Activated T-cell treated with anti-CD3 and anti-CD28 coated beads, Interleukin-2, amount 50 U/mL, for 24 hours (primary cell): ENCODE measurements around the gene NRIP2.

ENCODE experiments used
- DNase-seq: peaks from one replicate; pipeline ENCODE4 v3.0.0-alpha.2; 2020
- H3K27ac Mint-ChIP-seq: 2 replicates; pipeline ENCODE4 v1.8.0; 2020; ENCODE audit warnings: mild to moderate bottlenecking, mixed read lengths
- H3K27me3 Mint-ChIP-seq: 2 replicates; pipeline ENCODE4 v1.8.0; 2020; ENCODE audit warnings: mixed read lengths
- H3K36me3 Mint-ChIP-seq: 2 replicates; pipeline ENCODE4 v1.8.0; 2020; ENCODE audit warnings: low read depth, mixed read lengths
- H3K4me1 Mint-ChIP-seq: 2 replicates; pipeline ENCODE4 v1.8.0; 2020; ENCODE audit warnings: low read depth, mixed read lengths
- H3K4me3 Mint-ChIP-seq: 2 replicates; pipeline ENCODE4 v1.8.0; 2020; ENCODE audit warnings: mild to moderate bottlenecking, moderate library complexity, mixed read lengths
- H3K9me3 Mint-ChIP-seq: 2 replicates; pipeline ENCODE4 v1.8.0; 2020; ENCODE audit warnings: mixed read lengths

Gene NRIP2

DNA sequence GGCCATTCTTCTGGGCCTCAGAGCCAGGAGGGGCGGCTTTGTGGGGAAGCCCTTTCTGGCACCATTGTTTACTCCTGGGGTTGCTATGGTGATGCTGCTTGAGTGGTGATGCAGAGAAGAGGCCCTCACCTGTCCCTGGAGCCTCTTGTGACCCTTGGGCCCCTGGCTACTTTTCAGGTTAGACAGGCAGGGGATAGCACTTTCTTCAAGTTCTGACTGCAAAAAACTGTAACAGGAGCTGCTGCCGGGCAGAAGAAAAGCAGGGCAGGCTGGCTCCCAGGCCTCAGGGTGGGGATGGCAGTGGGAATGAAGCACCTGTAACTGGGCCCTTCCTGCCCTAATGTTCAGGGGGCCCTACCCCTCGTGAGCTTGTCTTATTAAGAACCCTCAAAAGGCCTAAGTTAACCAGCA is 22.2 kb upstream of the NRIP2 start, which contains the start of gene TEX52:
Gene TEX52 (minus strand): TSS at position 19 of the 411 bp plus-strand sequence. CDS start 13 bp downstream, at position 6.
- Mint-ChIP-seq H3K36me3 (peaks cover 74% of the 10 kb centered on the region), H3K4me3 (no peak within 1 kb of the TSS), H3K9me3 (no peaks in the 10 kb centered on the region), H3K4me1 (peaks cover 1% of the 10 kb centered on the region), H3K27ac (peak within 1 kb of the TSS; percentile 77), H3K27me3 (no peaks in the 10 kb centered on the region)
- DNase-seq = no peak

DNA sequence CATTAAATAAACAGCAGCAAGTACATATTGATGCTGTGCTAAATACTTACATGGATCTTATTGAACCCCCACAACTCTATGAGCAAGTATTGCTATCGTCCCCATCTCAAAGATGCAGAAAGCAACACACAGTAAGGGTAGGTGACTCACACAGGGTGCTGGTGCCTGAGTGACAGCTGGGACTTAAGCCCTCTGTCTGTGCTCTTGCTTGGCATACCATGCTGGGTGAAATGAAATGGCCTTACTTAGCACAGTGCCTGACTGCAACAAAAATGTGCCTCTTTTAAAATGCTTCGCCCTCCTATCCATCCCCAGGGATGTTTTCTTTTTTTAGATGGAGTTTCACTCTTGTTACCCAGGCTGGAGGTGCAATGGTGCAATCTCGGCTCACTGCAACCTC is 21.2 kb upstream of the NRIP2 start:
- H3K9me3 Mint-ChIP-seq = no peaks in the 10 kb centered on the region
- H3K4me1 Mint-ChIP-seq = peaks cover 1% of the 10 kb centered on the region
- H3K4me3 Mint-ChIP-seq = no peak overlapping the region
- no peak overlapping the region for H3K27ac Mint-ChIP-seq
- no peaks in the 10 kb centered on the region for H3K27me3 Mint-ChIP-seq
- no peak for DNase-seq
- peaks cover 70% of the 10 kb centered on the region for H3K36me3 Mint-ChIP-seq

DNA sequence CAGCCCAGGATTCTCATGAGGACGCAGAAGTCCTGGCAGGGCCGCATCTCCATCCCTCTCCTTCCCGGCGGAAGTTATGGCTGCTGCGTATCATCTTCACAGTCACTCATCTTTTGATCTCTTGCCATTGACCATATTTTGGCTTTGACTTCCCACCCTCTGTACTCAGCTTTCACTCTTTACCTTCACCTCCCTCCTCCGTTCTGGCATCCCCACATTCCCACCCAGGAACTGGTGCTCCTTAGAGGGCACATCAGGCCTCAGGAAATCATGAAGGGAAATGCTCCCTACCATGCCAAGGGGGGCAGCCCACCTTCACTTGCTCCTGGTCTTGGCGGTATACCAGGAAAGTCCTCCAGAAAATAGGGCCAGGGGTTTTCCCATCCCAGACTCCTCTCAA is 20.7 kb upstream of the NRIP2 start:
- Mint-ChIP-seq H3K9me3 (no peaks in the 10 kb centered on the region), H3K4me1 (peaks cover 1% of the 10 kb centered on the region), H3K27me3 (no peaks in the 10 kb centered on the region), H3K36me3 (peaks cover 69% of the 10 kb centered on the region), H3K4me3 (no peak overlapping the region), H3K27ac (no peak overlapping the region)
- DNase-seq = no peak

DNA sequence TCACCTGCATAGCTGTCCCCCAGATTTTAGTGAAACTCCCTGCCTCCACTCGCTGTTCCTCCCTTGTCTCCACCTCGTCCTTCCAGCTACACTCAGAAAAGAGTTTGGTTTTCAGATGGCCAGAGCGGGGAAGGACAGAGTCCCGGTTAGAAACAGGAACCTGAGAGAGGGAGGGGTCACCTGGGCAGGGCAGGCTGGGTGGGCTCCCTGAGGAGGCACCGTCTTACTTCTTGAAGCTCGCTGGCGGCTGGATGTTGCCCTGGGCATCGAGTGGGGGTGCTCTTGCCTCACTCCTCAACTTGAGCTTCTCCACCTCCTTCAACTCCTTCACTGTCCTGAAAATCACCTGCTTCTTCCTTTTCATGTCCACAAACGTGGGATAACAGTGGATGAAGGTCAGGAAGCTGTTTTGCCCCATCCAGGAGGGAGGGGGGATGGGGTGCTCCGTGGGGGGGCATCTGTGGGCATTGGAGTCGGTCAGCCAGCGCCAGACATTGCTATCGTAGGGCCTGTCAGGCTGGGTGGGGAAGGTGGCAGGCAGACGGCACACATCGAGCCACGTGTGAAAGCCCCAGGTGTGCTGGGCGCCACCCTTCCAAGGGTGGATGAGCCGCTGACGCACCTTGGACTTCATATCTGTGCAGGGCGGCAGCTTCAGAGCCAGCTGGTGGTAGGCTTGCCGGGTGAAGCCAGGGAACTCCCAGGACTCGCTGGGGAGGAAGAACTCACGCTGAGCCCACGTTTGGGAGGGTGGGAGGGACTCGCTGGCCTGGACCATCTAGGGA is 20.0 kb upstream of the NRIP2 start:
- Mint-ChIP-seq H3K4me1 (peaks cover 1% of the 10 kb centered on the region), H3K36me3 (peaks cover 64% of the 10 kb centered on the region), H3K4me3 (no peak overlapping the region), H3K27me3 (no peaks in the 10 kb centered on the region), H3K27ac (no peak overlapping the region), H3K9me3 (no peaks in the 10 kb centered on the region)
- DNase-seq = no peak

DNA sequence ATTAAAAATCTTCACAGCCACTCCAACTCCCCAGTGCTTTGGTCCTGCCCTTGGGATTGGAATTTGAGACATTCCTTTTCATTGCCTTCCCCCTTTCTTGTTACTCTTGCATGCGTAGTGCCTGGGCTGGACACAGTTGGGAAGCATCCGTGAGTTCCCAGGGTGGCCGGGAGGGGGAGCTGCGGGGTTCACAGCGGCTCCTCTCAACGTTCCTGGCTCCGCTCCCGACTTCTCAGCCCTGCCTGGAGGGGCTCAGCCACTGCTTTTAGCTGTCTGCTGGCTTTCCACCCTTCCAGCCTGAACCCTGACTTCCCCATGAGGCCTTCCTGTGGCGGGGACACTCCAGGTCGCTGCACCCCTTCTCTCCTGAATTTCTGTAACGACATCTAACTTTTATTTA is 18.8 kb upstream of the NRIP2 start:
- Mint-ChIP-seq H3K36me3 (peaks cover 61% of the 10 kb centered on the region), H3K27ac (peak overlapping the region; percentile 34), H3K27me3 (no peaks in the 10 kb centered on the region), H3K9me3 (no peaks in the 10 kb centered on the region), H3K4me3 (no peak overlapping the region), H3K4me1 (peaks cover 1% of the 10 kb centered on the region)
- peak; percentile 68 for DNase-seq

DNA sequence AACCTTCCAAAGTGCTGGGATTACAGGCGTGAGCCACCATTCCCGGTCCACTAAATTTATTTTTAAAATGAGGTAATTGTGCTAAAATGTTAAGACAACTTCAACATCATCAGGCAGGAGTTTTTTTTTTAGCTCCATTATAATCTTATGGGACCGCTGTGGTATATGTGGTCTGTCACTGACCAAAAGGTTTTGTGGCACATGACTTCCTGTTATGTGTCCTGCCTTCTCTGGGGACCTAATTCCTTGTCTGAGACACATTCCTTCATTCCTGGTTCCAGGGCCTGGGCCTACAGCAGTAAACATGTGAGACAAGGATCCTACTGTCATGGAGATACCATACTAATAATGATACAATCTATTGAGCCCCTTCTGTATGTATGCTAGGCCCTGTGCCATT is 17.1 kb upstream of the NRIP2 start:
- no peaks in the 10 kb centered on the region for H3K27me3 Mint-ChIP-seq
- H3K9me3 Mint-ChIP-seq = no peaks in the 10 kb centered on the region
- DNase-seq = no peak
- H3K36me3 Mint-ChIP-seq = peaks cover 56% of the 10 kb centered on the region
- H3K4me1 Mint-ChIP-seq = peaks cover 1% of the 10 kb centered on the region
- H3K27ac Mint-ChIP-seq = no peak overlapping the region
- H3K4me3 Mint-ChIP-seq = no peak overlapping the region

DNA sequence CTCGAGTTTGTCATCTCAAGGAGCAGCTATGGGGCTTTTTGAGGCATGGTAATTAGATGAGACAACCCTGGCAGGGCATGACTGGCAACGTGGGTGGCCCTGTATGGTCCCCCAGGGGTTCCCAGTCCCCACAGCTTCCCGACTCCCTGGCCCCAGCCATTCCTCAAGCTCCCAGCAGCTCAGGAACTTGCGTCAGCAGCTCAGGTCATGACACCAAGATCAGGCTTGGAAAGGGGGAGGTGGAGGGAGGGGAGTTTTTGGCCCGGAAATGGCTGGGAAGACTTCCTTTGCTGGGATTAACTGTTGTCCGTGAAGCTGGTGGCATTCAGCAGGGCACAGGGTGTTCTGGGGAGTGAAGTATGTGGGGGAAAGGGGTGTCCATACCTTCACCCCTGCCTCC is 10.4 kb upstream of the NRIP2 start:
- H3K9me3 Mint-ChIP-seq = no peaks in the 10 kb centered on the region
- H3K4me1 Mint-ChIP-seq = no peaks in the 10 kb centered on the region
- H3K4me3 Mint-ChIP-seq = no peak overlapping the region
- H3K27ac Mint-ChIP-seq = no peak overlapping the region
- H3K36me3 Mint-ChIP-seq = peaks cover 59% of the 10 kb centered on the region
- H3K27me3 Mint-ChIP-seq = no peaks in the 10 kb centered on the region
- no peak for DNase-seq

DNA sequence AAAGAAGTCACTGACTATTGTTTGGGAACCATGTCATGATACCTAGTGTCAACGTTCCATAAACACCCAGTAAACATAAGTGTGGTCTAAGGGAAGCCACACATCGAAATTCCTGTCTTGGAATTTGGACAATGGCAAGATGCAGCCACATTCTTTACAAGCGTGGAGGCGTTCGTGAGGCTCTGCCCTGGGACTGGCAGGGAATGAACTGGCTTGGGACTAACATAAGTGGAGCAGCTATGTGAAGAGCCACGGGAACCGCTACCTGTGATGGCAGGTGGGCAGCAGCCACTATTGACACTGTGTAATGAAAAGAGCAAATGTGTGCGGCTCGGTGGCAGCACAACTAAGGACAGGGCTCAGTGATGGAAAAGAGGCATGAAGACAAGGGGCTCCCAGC is 10.0 kb upstream of the NRIP2 start:
- Mint-ChIP-seq H3K4me3 (no peak overlapping the region), H3K36me3 (peaks cover 61% of the 10 kb centered on the region), H3K27me3 (no peaks in the 10 kb centered on the region), H3K4me1 (no peaks in the 10 kb centered on the region), H3K27ac (no peak overlapping the region), H3K9me3 (no peaks in the 10 kb centered on the region)
- DNase-seq = no peak

DNA sequence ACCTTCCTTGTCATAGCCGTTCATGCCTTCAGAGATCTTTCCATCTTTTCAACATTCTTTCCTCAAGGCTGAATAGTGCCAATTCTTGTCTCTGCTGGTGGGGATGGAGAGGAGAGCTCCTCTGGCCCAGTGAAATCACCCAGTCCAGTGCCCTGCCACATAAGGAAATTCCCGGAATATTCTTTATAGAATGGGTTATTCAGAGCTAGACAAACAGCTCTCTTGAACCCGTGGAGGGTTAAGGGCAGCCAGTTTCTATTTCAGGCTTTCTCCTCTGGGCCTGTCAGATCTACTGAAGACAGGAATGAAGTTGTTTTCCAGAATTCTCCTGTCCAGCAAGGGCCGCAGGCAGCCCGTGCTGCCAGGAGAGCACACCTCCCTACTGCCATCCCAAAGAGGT is 8.1 kb upstream of the NRIP2 start:
- Mint-ChIP-seq H3K27ac (no peak overlapping the region), H3K9me3 (no peaks in the 10 kb centered on the region), H3K4me3 (no peak overlapping the region), H3K4me1 (no peaks in the 10 kb centered on the region), H3K27me3 (no peaks in the 10 kb centered on the region), H3K36me3 (peaks cover 66% of the 10 kb centered on the region)
- no peak for DNase-seq

DNA sequence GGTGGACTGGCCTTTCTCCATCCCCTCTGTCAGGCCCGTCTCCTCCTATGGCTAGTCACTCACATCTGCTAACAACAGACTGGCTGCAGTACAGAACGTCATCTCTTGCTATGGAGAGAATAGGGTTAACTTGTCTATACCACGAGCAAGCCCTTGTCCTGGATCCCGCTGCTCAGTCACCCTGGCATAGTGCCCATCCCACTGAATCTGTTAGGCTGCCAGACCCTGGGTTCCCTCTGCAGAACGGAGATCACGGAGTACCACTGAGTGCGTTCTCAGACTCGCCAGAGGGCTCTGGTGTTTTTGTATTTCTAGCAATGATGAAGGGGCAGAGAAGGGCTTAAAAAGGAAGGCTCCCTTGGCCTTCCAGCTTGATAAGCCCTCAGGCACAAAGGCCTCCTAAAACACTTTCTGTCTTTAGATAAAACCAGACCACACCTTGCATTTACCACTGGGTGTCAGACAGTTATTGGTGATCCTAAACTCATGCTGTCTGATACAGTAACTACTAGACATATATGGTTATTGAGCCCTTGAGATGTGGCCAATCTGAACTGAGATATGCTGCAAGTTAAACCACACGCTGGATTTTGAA is 6.3 kb upstream of the NRIP2 start:
- Mint-ChIP-seq H3K4me3 (no peak overlapping the region), H3K36me3 (peaks cover 69% of the 10 kb centered on the region), H3K27me3 (no peaks in the 10 kb centered on the region), H3K27ac (no peak overlapping the region), H3K9me3 (no peaks in the 10 kb centered on the region), H3K4me1 (no peaks in the 10 kb centered on the region)
- no peak for DNase-seq

DNA sequence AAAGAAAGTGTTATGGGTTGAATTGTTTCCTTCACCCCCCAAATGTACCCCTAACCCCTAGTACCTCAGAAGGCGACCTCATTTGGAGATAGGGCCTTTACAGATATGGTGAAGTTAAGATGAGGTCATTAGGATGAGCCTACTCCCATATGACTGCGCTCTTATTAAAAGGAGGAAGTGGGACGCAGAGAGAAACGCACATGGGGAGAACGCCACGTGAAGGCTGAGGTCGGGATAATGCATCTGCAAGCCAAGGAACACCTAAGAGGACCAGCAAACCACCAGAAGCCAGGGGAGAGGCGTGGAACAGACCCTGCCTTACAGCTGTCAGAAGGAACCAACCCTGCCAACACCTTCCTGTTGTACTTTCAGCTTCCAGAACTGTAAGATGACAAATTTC is 1.7 kb upstream of the NRIP2 start:
- Mint-ChIP-seq H3K9me3 (no peaks in the 10 kb centered on the region), H3K27me3 (no peaks in the 10 kb centered on the region), H3K4me3 (no peak overlapping the region), H3K36me3 (peaks cover 60% of the 10 kb centered on the region), H3K4me1 (peaks cover 6% of the 10 kb centered on the region), H3K27ac (no peak overlapping the region)
- DNase-seq = no peak

DNA sequence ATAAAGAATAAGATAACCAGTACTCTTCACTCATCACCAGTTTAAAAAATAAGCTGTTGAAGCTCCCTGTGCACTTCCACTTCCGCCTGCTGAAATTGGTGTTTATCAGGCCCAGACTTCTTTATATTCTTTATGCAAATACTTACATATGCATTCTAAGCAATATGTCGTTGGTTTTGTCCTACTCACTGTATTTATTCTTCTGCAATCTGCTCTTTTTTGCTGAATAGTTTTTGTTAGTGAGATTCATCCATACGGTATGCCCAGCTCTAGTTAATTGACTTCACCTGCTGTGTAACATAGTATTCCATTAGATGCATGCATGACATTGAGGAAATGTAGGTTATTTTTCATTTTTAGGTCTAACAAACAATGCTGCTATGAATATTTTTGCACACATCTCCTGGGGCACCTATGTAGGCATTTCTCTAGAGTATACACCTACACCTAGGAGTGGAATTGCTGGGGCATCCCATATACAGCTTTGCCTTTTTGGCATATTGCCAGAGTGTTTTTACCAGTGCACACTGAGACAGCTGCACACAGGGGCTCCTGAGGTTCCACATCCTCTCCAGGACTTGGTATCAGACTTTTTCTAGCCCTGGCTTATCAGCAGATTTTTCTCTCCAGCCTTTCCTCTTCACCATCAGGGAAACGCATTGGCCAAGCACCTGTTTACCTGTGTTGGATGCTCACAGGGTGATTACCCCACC is 1.0 kb upstream of the NRIP2 start:
- H3K27me3 Mint-ChIP-seq = no peaks in the 10 kb centered on the region

DNA sequence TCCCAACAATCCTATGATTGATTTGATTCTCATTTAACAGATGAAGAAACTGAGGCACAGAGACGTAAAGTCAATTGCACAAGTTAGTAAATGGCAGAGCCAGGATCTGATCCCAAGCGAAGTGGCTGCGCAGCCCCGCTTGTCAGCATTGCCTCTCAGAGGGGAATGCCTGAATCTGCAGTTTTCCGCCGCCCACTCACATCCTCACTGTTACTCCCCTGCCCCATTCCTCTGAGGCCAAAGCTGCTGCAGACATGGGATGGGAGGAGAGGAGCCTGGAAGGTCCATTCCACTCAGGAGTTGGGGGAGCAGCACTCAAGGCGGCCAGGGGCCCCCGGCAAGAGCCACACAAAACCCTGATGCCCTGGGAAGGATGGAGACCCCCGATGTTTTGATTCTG is 1.0 kb downstream of the NRIP2 start:
- Mint-ChIP-seq H3K4me1 (peaks cover 6% of the 10 kb centered on the region), H3K9me3 (no peaks in the 10 kb centered on the region), H3K4me3 (no peak overlapping the region), H3K36me3 (peaks cover 60% of the 10 kb centered on the region), H3K27ac (no peak overlapping the region), H3K27me3 (no peaks in the 10 kb centered on the region)
- DNase-seq = no peak

More for the DNA sequence above, 1.0 kb upstream of the NRIP2 start:
- H3K27ac Mint-ChIP-seq = no peak overlapping the region
- peaks cover 6% of the 10 kb centered on the region for H3K4me1 Mint-ChIP-seq
- H3K36me3 Mint-ChIP-seq = peaks cover 60% of the 10 kb centered on the region
- no peak for DNase-seq
- H3K9me3 Mint-ChIP-seq = no peaks in the 10 kb centered on the region
- H3K4me3 Mint-ChIP-seq = no peak overlapping the region

DNA sequence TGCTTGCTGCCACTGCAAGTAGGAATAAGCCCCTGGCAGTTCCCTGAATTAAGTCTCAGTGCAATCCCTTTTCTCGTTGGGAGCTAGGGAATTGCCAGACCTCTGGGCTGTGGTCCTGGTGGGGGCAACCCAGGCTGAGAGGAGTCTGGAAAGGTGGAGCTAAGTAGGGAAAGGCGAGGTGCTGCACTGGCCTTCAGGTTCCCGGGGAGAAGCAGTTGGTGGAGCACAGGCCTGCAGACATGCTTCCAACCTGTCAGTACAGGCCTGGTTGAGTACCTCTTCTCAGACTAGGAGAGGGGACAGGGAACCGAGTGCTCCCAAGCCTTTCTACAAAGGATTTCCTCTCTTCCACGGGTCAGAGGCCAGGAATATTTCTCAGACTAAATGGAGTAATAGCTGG is 1.5 kb downstream of the NRIP2 start:
- H3K27me3 Mint-ChIP-seq = no peaks in the 10 kb centered on the region
- peaks cover 6% of the 10 kb centered on the region for H3K4me1 Mint-ChIP-seq
- H3K36me3 Mint-ChIP-seq = peaks cover 60% of the 10 kb centered on the region
- H3K4me3 Mint-ChIP-seq = no peak overlapping the region
- DNase-seq = no peak
- no peak overlapping the region for H3K27ac Mint-ChIP-seq
- no peaks in the 10 kb centered on the region for H3K9me3 Mint-ChIP-seq

DNA sequence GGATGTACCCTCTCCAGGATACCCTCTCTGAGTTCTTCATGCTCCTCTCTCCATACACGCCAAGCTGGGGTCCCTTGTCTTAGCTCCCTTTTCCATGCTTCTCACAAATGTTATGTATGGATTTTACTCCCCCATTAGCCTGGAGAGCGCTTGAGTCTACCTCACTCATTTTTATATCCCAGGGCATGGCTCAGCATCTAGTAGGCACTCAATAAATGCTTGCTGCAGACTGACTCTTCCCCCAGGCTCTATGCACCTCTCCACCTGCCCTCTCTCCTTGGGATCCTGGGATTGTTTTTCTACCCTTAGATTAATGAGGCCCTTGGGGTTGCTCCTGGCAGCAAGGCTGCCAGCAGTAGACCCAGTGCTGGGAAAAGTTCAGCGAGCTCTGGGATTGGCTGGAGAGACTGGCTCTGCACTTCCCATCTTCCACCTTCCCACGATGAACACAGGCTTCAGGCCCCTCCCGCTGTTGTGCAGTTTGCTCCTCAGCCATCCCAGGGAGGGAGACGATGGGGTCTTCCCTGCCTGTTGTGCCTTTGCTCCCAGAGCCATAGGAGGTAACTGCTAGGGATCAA is 2.2 kb downstream of the NRIP2 start:
- no peak overlapping the region for H3K4me3 Mint-ChIP-seq
- no peaks in the 10 kb centered on the region for H3K9me3 Mint-ChIP-seq
- H3K4me1 Mint-ChIP-seq = peaks cover 6% of the 10 kb centered on the region
- DNase-seq = no peak
- peak overlapping the region; percentile 13 for H3K27ac Mint-ChIP-seq
- H3K36me3 Mint-ChIP-seq = peaks cover 60% of the 10 kb centered on the region
- no peaks in the 10 kb centered on the region for H3K27me3 Mint-ChIP-seq
